Measurements from ENCODE around the gene AFAP1L2.

The AFAP1L2 gene

GRCh38 chr10:114391599-114391998 lies 12.7 kb downstream of the AFAP1L2 start:
- DNase-seq (ENCODE audit: low read depth), result no peak
- in situ Hi-C loops (cut with HindIII; ENCODE audit: low sequenced_read_pairs), result no loop called here
- no peak overlapping the region for H3K4me3 ChIP-seq (ENCODE audit: low read depth, low read length)
- TF ChIP-seq CTCF (IDR thresholded peaks at IDR 0.05; ENCODE audit: low read depth, low read length, missing control alignments), result no peak

- no peak overlapping the region for H3K4me3 ChIP-seq (ENCODE audit: low read depth, low read length)
- DNase-seq (ENCODE audit: low read depth), result peak; percentile 65
- in situ Hi-C loops (cut with HindIII; ENCODE audit: low sequenced_read_pairs), result loop anchor here (5.0 kb wide), 1 partner anchor 77 kb away; no protein-coding TSS in a partner anchor
- no peak for TF ChIP-seq CTCF (IDR thresholded peaks at IDR 0.05; ENCODE audit: low read depth, low read length, missing control alignments)
Measured at GRCh38 chr10:114389426-114389825, 14.9 kb downstream of the AFAP1L2 start.

- TF ChIP-seq CTCF (IDR thresholded peaks at IDR 0.05; ENCODE audit: low read depth, low read length, missing control alignments), result no peak
- DNase-seq (ENCODE audit: low read depth), result no peak
- in situ Hi-C loops (cut with HindIII; ENCODE audit: low sequenced_read_pairs), result loop anchor here (5.0 kb wide), 1 partner anchor 76 kb away; no protein-coding TSS in a partner anchor
- H3K4me3 ChIP-seq (ENCODE audit: low read depth, low read length), result no peak overlapping the region
Measured at GRCh38 chr10:114388275-114388674, 16.0 kb downstream of the AFAP1L2 start.

- no peak for DNase-seq (ENCODE audit: low read depth)
- H3K4me3 ChIP-seq (ENCODE audit: low read depth, low read length), result no peak overlapping the region
- in situ Hi-C loops (cut with HindIII; ENCODE audit: low sequenced_read_pairs), result loop anchor here (5.0 kb wide), 1 partner anchor 75 kb away; no protein-coding TSS in a partner anchor
- TF ChIP-seq CTCF (IDR thresholded peaks at IDR 0.05; ENCODE audit: low read depth, low read length, missing control alignments), result no peak
Measured at GRCh38 chr10:114387784-114388183, 16.5 kb downstream of the AFAP1L2 start.

GRCh38 chr10:114386452-114386851 lies 17.9 kb downstream of the AFAP1L2 start:
- TF ChIP-seq CTCF (IDR thresholded peaks at IDR 0.05; ENCODE audit: low read depth, low read length, missing control alignments), result no peak
- DNase-seq (ENCODE audit: low read depth), result no peak
- in situ Hi-C loops (cut with HindIII; ENCODE audit: low sequenced_read_pairs), result loop anchor here (5.0 kb wide), 1 partner anchor 74 kb away; no protein-coding TSS in a partner anchor
- H3K4me3 ChIP-seq (ENCODE audit: low read depth, low read length), result no peak overlapping the region

GRCh38 chr10:114385557-114385956 lies 18.7 kb downstream of the AFAP1L2 start:
- DNase-seq (ENCODE audit: low read depth), result no peak
- in situ Hi-C loops (cut with HindIII; ENCODE audit: low sequenced_read_pairs), result loop anchor here (5.0 kb wide), 1 partner anchor 73 kb away; no protein-coding TSS in a partner anchor
- H3K4me3 ChIP-seq (ENCODE audit: low read depth, low read length), result no peak overlapping the region
- no peak for TF ChIP-seq CTCF (IDR thresholded peaks at IDR 0.05; ENCODE audit: low read depth, low read length, missing control alignments)
